HL-60 (cell line): ENCODE measurements around the gene TENM3.

Experiments used
- DNase-seq, 2 experiments: peaks; one replicate each; pipeline ENCODE4 v3.0.0-alpha.2; 2010 to 2020; ENCODE audit warnings: low read depth in 1 of 2, low spot score in 1 of 2
- H3K27ac ChIP-seq: fragments of 250-450 bp; sonication (Bioruptor Pico); replicated peaks from 2 replicates; pipeline ENCODE4 v1.5.1; 2020; ENCODE audit warnings: mild to moderate bottlenecking, moderate library complexity
- H3K27me3 ChIP-seq: fragments of 250-450 bp; sonication (Bioruptor Pico); 2 replicates; pipeline ENCODE4 v1.5.1; 2021; ENCODE audit warnings: mild to moderate bottlenecking, moderate library complexity; ENCODE audit not compliant: insufficient read depth, poor library complexity, severe bottlenecking
- H3K4me3 ChIP-seq: replicated peaks from 2 replicates; pipeline ENCODE4 v1.5.1; 2011; ENCODE audit warnings: mild to moderate bottlenecking, control low read depth, low read length; ENCODE audit not compliant: insufficient read depth
- CTCF ChIP-seq: IDR thresholded peaks from one replicate; pipeline ENCODE4 v1.5.1; 2011; ENCODE audit warnings: low read length, control low read depth, inconsistent platforms; ENCODE audit not compliant: insufficient read depth
- GABPA ChIP-seq: IDR thresholded peaks from 2 replicates; pipeline ENCODE4 v1.6.1; 2012; ENCODE audit warnings: low read depth
- POLR2AphosphoS5 ChIP-seq: IDR thresholded peaks from 2 replicates; pipeline ENCODE4 v1.6.1; 2012; ENCODE audit warnings: low read depth
- SPI1 ChIP-seq: IDR thresholded peaks from 2 replicates; pipeline ENCODE4 v1.6.1; 2012; ENCODE audit warnings: low read depth, mild to moderate bottlenecking, borderline replicate concordance
- TF ChIP-seq, protein P1 (sequence below): IDR thresholded peaks from 2 replicates; pipeline ENCODE4 v1.6.1; 2012; ENCODE audit warnings: low read depth; ENCODE audit not compliant: insufficient replicate concordance

TENM3 gene

GRCh38 chr4:182267048-182267447 is 23.8 kb downstream of the TENM3 start:
- no peaks in the 10 kb centered on the region for H3K27me3 ChIP-seq
- H3K4me3 ChIP-seq = no peak overlapping the region
- TF ChIP-seq CTCF = no peak
- TF ChIP-seq POLR2AphosphoS5 = no peak
- no peak for TF ChIP-seq SPI1
- TF ChIP-seq, protein P1, sequence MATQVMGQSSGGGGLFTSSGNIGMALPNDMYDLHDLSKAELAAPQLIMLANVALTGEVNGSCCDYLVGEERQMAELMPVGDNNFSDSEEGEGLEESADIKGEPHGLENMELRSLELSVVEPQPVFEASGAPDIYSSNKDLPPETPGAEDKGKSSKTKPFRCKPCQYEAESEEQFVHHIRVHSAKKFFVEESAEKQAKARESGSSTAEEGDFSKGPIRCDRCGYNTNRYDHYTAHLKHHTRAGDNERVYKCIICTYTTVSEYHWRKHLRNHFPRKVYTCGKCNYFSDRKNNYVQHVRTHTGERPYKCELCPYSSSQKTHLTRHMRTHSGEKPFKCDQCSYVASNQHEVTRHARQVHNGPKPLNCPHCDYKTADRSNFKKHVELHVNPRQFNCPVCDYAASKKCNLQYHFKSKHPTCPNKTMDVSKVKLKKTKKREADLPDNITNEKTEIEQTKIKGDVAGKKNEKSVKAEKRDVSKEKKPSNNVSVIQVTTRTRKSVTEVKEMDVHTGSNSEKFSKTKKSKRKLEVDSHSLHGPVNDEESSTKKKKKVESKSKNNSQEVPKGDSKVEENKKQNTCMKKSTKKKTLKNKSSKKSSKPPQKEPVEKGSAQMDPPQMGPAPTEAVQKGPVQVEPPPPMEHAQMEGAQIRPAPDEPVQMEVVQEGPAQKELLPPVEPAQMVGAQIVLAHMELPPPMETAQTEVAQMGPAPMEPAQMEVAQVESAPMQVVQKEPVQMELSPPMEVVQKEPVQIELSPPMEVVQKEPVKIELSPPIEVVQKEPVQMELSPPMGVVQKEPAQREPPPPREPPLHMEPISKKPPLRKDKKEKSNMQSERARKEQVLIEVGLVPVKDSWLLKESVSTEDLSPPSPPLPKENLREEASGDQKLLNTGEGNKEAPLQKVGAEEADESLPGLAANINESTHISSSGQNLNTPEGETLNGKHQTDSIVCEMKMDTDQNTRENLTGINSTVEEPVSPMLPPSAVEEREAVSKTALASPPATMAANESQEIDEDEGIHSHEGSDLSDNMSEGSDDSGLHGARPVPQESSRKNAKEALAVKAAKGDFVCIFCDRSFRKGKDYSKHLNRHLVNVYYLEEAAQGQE = no peak
- TF ChIP-seq GABPA = no peak
- no peak overlapping the region for H3K27ac ChIP-seq
- DNase-seq = no peak

DNA sequence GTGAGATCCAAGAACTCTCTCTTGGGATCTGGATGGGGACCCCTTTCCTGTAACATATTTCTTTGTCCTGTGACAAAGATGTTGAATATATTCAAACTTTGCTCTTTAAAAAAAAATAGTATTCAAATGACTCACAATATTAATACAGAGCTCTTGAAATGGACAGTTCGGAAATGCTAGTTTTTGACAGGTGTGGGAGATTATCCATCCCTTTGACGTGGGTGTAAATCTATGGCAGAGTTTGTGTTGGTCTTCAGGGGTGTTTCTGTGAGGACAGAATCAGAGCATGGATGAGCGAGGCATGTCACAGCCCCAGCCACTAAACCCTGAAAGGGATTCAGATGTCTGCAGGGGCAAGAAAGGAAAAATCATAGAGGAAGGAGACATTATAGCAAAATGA is 25.8 kb downstream of the TENM3 start:
- DNase-seq = no peak
- TF ChIP-seq, protein P1 = no peak
- TF ChIP-seq CTCF (no peak), GABPA (no peak), SPI1 (no peak)
- Histone ChIP-seq H3K4me3 (no peak overlapping the region), H3K27me3 (no peaks in the 10 kb centered on the region), H3K27ac (no peak overlapping the region)

GRCh38 chr4:182271731-182272130 is 28.5 kb downstream of the TENM3 start:
- H3K27me3 ChIP-seq = no peaks in the 10 kb centered on the region
- no peak overlapping the region for H3K4me3 ChIP-seq
- DNase-seq = no peak
- no peak overlapping the region for H3K27ac ChIP-seq
- TF ChIP-seq CTCF = no peak
- TF ChIP-seq SPI1 = no peak
- no peak for TF ChIP-seq GABPA
- TF ChIP-seq, protein P1 = no peak
- TF ChIP-seq POLR2AphosphoS5 = no peak
